Activated CD4-positive, alpha-beta T cell treated with anti-CD3 and anti-CD28 coated beads for 48 hours (primary cell): ENCODE data around the gene HSPBP1.

Source experiments
- DNase-seq: peaks from one replicate; pipeline ENCODE4 v3.0.0-alpha.2; 2020

Gene HSPBP1

GRCh38 chr19:55253842-55254624 is 25.9 kb downstream of the HSPBP1 start:
- peak; percentile 69 for DNase-seq

GRCh38 chr19:55252760-55253663 is 26.9 kb downstream of the HSPBP1 start:
- no peak for DNase-seq

DNA sequence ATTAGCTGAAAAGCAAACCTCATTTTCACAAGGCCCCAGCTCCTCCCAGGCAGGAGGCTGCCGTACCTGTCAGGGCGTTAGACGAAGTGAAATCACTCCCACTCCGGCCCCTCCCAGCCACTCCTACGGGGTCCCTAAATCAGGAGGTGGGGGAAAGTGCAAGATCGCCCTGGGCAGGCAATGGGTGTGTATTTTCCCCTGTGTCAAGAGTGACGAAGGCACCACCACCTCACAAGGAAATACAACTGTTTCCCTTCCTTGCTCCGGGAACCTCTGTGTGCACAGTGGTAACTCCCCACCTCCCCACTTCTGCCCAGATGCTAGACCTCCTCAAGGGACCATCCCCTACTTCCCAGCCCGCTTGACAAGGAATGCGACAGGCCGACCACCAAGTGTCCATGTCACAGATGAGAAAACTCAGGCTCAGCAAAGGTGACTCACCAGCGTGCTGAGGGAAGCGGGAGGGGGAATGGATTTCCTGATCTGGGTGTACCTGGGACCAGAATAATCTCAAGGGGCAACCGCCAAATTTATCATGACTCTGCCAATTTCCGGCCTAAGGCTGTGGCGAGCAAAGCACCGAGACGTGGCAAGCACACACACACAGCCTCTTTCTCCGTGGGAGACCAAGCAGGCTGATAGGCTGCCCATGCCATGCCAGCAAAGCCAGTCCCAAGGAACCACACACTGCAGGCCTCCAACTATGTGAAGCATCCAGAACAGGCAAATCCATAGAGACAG is 28.4 kb downstream of the HSPBP1 start:
- DNase-seq, result peak; percentile 63

- DNase-seq, result no peak
These were observed 29.5 kb downstream of the HSPBP1 start for GRCh38 chr19:55250262-55251036.

GRCh38 chr19:55249841-55250240 is 30.1 kb downstream of the HSPBP1 start:
- no peak for DNase-seq

DNA sequence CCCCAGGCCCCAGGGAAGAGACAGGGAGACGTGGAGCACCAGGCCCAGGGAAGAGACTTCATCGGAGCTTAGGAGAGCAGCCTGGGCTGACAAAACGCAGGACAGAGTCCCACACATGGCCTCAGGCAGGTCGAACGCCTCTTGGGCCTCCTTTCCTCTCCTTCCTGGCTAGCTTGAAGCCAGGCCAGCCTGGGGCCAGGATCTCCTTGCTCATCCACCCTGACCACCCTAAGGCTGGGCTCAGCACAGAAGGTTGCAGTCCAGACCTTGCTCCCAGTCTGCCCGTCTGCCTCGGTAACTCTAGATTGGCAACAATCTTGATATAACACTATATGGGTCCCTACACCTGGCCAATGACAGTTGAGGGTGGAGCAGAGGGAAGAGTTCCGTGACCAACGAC is 31.2 kb downstream of the HSPBP1 start:
- DNase-seq, result no peak

- no peak for DNase-seq
These were observed 31.7 kb downstream of the HSPBP1 start for GRCh38 chr19:55248166-55248675.

DNA sequence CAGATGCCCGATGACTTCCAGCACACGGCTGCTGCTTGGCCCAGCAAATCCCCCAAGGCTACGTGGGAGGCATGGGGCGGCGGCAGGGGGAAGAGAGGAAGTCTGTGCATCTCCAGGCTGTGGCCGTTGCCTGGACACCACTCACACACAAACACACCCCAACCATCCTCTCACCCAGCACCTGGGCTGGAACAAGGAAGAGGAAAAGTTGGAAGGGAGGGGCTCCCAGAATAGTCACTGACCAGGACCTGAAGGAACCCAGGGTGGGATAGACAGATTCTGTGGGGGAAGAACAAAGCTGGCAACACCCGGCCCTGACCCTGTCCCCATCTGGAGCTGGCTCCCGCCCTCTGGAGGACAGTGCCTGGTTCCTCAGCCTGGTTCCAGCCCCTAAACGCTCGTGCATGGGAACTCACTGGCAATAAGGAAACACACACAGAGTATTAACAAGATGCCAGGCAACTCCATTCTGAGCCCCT is 32.2 kb downstream of the HSPBP1 start:
- DNase-seq, result no peak

GRCh38 chr19:55246462-55247451 is 33.2 kb downstream of the HSPBP1 start:
- DNase-seq, result no peak

- DNase-seq, result no peak
These were observed 34.5 kb downstream of the HSPBP1 start for GRCh38 chr19:55245236-55245904.

- no peak for DNase-seq
These were observed 35.8 kb downstream of the HSPBP1 start for GRCh38 chr19:55244004-55244680.

DNA sequence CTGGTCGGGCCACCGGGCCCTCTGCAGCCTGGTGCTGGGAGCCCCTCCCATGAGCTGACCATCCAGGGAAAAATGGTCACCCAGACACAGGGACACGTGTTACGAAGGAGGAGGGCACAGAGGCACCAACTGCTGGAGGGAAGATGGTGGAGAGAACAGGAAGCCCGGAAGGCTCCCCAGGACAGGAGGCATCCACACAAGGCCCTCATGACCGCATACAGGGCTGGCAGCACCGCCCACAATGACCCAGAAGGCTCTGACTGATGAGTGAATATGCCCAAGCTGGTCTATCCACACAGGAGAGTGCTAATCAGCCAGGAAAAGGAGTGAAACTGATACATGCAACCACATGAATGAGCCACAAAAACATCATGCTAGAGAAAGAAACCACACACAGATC is 37.4 kb downstream of the HSPBP1 start:
- DNase-seq, result no peak

DNA sequence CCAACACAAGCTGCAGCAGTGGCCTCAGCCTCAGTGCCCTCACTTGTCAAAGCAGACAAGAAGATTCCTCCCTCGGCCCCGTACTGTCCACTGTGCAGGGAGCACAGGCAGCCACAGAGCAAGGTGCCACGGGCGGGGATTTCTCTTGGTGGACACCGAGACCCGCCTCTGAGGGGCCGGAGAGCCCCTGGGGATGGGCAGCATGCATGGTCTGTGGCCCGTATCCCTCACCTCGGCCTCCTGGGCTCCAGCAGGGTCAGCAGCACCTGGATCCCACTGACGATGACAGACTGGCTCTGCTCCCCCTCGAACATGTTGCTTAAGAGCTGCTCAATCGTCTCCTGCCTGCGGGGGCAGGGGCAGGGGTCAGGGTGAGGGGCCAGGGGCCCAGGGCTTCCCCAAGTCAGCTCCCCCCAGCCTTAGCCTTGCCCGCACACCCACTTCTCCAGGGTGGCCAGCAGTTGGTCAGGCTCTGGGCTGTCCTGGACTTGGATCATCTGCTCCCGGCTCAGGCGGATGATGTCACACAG is 37.9 kb downstream of the HSPBP1 start:
- DNase-seq, result no peak

DNA sequence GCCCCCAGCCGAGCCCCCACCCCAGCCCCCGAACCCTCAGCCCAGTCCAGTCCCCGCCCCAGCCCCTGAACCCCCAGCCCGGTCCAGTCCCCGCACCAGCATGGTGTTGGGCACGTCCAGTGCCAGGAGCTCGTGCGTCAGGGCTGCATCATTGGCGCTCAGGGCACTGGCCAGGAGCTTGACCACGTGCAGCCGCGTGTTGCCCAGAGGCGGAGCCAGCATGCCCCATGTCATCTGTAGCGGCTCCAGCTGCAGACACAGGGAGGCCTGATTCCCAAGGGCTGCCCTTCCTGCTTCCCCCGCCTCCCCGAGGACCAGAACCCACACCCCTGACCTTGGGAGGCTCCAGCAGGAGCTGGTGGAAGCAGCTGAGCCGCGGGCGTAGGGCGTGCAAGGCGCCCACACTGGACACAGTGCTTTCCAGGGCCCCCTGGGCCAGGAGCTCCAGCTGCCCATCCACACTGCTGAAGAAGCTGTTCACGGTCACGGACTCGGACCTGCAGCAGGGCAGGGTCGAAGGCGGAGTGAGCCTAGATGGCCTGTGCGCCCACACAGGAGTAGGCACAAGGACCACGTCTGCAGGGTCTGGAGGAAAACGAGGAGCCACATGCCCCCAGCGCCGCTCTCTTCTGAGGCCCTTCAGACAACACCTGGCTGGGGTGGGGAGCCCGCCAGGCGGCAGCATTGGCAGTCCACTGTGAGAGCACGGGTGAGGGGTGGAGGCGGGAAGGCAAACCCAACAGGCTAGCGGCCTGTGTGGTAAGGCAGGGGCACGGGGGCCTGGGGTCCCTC is 38.6 kb downstream of the HSPBP1 start:
- no peak for DNase-seq

DNA sequence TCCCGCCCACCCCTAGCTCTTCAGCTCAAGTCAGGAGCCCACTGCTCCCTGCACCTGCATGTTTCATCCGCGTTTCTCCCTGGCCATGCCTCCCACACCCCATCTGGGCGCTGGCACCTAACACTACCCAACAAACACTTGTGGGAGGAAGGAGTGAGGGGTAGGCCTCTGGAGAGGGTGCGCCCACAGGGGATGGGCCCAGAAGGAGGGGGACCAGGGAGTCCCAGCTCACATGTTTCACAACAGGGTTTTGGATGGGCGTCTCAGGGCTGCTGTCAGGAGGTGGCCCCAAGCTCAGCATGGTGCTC is 39.2 kb downstream of the HSPBP1 start:
- DNase-seq, result no peak

DNA sequence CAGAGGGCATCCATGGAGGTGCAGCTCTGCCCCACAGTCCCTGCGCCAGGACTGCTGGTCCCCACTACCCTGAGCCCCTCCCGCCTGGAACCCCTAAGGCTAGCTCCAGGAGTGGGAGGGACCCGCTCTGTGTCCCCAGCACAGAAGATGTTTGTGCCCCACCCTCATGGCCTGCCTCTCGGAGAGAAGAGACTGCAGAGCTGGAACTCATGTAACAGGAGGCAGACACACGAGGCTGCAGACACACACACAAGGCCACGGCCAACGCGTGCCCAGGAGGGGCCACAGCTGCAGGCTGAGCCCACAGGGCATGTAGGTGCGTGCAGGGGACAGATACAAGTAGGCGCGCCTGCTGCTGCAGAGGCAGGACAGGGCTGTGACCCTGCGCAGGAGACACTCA is 40.9 kb downstream of the HSPBP1 start:
- no peak for DNase-seq

DNA sequence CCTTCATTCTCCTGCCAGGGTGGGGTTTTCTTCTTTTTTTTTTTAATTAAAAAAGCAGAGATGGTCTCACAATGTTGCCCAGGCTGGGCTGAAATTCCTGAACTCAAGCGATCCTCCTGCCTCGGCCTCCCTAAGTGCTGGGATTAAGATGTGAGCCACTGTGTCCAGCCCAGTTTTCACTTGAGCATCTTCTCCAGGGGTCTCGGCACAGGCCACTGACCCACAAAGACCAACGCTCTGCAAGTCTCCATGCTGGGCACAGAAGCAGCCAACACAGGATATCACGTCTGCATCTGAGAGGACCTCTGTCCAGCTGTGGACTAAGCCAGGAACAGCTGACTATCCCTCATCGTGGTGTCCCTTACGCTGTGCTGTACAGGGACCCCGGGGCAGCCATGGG is 41.9 kb downstream of the HSPBP1 start:
- DNase-seq, result no peak

DNA sequence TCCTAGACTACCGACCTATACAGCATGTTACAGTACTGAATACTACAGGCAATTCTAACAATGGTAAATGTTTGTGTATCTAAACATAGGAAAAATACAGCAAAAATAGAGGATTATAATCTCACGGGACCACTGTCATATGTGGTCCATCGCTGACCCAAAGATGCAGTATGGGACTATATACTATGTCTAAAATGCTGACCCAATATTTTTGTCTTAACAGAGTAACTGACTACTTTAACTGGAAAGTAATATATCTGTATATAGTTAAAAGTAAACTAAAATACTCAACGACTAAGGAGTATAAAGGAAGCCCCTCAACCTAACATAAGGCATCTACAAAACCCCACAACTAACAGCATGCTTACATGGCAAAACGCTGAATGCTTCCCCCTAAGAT is 46.9 kb downstream of the HSPBP1 start:
- DNase-seq, result no peak

DNA sequence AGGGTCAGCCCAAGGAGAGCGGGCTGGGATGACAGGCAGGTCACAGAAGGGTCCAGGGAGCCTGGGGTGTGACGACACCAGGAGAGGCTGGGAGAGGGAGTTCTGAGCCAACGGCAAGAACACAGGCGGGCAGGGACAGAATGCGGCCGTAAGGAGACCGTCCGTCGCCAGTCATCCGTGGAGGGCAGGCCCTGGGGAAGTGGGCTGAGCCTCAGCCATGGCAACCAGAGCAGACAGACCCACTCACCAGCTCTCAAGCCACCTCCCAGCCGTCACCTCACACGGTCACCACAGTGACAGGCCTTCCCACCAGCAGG is 47.7 kb downstream of the HSPBP1 start:
- DNase-seq, result no peak
